HG03558 (cell line): ENCODE data around the gene CUTA.

Experiments used
- ATAC-seq: cut with Tn5 transposase; IDR thresholded peaks from one replicate; pipeline ENCODE4 v1.9.1; 2021; ENCODE audit warnings: moderate number of reproducible peaks; ENCODE audit not compliant: unreplicated experiment; ENCODE audit errors: extremely low read depth

CUTA gene

GRCh38 chr6:33424855-33425667 is 7.2 kb upstream of the CUTA start:
- no peak for ATAC-seq

GRCh38 chr6:33423777-33424176 is 5.9 kb upstream of the CUTA start:
- ATAC-seq, result no peak

- ATAC-seq, result no peak
Measured at GRCh38 chr6:33421344-33421643, 3.4 kb upstream of the CUTA start.

- ATAC-seq, result no peak
Measured at GRCh38 chr6:33420491-33421343, 2.8 kb upstream of the CUTA start.

GRCh38 chr6:33419580-33420490 is 1.9 kb upstream of the CUTA start, which contains the start of gene SYNGAP1:
SYNGAP1 (plus strand) TSS chr6:33420065; CDS start chr6:33420265, 200 bp downstream.
- no peak for ATAC-seq

GRCh38 chr6:33418690-33419291 is 884 bp upstream of the CUTA start:
- no peak for ATAC-seq

- ATAC-seq, result no peak
Measured at GRCh38 chr6:33417128-33417902, 592 bp downstream of the CUTA start.

- no peak for ATAC-seq
Measured at GRCh38 chr6:33416386-33417127, 1.4 kb downstream of the CUTA start.

- ATAC-seq, result no peak
Measured at GRCh38 chr6:33415831-33416230, 2.1 kb downstream of the CUTA start.

- no peak for ATAC-seq
Measured at GRCh38 chr6:33414592-33415271, 3.2 kb downstream of the CUTA start.

GRCh38 chr6:33413241-33414120 is 4.4 kb downstream of the CUTA start:
- no peak for ATAC-seq

- ATAC-seq, result no peak
Measured at GRCh38 chr6:33412140-33413009, 5.5 kb downstream of the CUTA start.

GRCh38 chr6:33411632-33412005 is 6.3 kb downstream of the CUTA start:
- ATAC-seq, result no peak

- ATAC-seq, result peak; percentile 13
Measured at GRCh38 chr6:33410711-33411631, 6.9 kb downstream of the CUTA start, which contains the start of gene PHF1. PHF1 (plus strand) TSS chr6:33411014; CDS start chr6:33412264, 1,250 bp downstream.

- peak; percentile 39 for ATAC-seq
Measured at GRCh38 chr6:33410050-33410710, 7.7 kb downstream of the CUTA start.
